Urothelium cell line (cell line): ENCODE data around the gene TUBA4B.
"Not testable (repeated sequence)": the region's sequence is repeated elsewhere in the genome, so short reads cannot be mapped to it uniquely, and the experiment has no call there.

Experiments
- DNase-seq: peaks from one replicate; pipeline ENCODE4 v3.0.0; 2011; ENCODE audit warnings: low spot score, mixed read lengths
- FAIRE-seq: peaks from 2 replicates; lab custom pipeline; 2011; peaks lifted over from hg19 to GRCh38; lab: Jason Lieb, UNC

TUBA4B gene

DNA sequence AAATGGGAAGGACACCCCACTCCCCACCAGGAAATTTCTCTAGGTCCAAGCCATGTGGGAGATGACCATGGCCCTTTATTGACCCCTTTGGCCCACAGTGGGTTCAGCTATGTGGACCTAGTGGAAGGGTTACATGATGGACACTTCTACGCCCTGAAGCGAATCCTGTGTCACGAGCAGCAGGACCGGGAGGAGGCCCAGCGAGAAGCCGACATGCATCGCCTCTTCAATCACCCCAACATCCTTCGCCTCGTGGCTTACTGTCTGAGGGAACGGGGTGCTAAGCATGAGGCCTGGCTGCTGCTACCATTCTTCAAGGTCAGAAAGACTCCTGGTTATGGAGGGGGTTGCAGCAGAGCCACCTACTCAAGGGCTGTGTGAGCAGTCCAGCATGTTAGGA lies 6.5 kb upstream of the TUBA4B start:
- no peak for FAIRE-seq
- no peak for DNase-seq

DNA sequence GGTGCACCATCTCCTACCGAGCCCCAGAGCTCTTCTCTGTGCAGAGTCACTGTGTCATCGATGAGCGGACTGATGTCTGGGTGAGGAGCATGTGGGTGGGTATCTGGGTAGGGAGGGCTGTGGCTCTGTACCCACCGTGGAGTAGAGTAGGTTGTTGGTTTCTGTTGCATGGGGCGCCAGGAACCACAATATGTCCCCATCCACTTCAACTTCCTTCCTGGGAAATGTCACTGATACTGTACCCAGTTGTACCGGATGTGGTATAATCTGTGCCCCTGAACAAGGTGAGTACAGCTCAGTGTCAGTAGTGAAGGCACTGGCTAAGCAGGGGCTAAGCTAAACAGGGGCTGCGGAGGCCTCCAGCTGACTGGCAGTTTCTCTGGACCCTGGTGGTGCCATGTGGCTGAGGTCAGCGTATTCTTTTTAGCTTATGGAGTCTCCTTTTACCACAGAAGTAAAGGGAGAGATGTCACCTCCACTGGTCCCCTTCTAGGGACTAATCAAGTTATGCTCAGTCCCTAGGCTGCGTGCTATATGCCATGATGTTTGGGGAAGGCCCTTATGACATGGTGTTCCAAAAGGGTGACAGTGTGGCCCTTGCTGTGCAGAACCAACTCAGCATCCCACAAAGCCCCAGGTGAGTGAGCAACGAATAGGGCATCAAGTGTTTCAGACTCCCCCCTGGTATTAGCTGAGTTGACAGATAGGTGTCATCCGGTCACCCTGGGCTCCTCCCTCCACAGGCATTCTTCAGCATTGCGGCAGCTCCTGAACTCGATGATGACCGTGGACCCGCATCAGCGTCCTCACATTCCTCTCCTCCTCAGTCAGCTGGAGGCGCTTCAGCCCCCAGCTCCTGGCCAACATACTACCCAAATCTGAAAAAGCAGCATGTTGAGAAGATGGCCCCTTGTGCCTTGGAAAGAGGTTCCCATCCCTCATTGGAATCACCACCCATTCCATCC lies 5.1 kb upstream of the TUBA4B start:
- FAIRE-seq (no peak), DNase-seq (no peak)

DNA sequence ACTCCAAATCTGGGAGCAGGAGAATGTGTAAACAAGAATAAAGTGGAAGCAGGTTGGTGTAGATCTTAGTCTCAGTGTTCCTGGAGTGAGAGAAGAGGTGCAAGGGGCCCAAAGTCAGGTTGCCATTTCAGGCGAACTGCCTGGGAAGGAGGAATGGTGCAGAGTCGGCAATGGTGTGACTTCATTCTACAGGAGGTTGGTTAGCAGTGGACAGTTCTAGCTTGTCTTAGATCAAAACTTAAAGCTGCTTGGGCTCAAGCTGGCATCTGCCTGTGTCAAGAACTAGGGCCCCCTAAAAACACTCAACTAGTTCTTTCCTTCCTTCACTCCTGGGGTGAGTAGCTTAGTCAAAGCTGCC lies 4.2 kb upstream of the TUBA4B start:
- FAIRE-seq: no peak
- DNase-seq: no peak

DNA sequence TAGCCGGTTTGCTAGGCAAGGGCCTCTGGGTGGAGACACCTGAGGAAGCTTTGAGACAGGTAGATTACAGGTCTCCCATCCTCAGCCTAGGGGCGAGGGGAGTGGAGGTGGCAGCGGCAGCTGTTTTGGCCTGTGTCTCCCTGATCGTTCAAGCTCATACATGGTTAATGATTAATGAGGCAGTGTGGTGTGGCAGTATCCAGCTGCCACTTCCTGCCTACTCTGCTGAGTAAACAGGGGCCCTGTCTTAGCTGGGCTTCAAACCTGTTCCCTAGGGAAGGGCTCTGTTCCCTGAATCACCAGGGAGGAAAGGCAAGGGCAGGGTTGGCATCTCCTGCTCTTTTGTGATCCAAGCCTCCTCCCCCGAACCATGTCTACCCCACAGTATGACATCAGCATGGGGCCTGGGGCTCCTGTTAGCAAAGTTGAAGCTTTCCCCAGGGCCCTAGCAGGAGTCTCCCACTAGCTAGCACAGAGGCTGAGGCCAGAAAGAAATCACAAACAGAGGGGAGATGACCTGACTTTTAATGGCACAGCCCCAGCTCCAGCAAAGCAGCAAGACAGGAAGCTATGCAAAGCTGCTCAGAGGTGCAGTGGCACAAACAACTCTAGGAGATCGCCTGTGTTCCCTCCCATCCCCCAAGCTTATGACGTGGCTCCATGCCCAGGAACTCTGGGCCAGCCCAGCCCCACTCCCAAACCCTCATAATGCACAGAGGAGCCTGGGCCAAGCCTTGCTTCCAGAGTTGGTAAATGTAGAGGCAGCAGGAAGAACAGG lies 3.7 kb upstream of the TUBA4B start:
- DNase-seq (peak; percentile 64), FAIRE-seq (no peak)

DNA sequence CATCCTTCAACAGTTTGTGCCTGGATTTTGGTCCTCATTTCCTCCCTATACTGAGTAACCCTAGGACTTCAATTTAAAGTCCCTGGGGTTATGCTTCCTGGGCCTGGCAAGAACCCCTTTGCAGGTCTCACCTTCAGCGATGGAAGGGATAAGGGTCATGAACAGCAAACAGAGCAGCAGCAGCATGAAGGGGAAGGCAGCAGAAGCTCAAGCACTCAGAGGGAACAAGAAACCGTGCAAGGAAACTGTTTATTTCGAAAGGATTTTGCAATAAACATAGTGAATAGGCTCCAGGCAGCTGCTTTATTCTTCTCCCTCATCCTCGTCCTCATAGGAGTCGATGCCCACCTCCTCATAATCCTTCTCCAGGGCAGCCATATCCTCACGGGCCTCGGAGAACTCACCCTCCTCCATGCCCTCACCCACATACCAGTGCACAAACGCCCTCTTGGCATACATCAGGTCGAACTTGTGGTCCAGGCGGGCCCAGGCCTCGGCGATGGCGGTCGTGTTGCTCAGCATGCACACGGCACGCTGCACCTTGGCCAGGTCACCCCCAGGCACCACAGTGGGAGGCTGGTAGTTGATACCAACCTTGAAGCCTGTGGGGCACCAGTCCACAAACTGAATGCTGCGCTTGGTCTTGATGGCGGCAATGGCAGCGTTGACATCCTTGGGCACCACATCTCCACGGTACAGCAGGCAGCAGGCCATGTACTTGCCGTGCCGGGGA lies 2.8 kb upstream of the TUBA4B start:
- FAIRE-seq (no peak), DNase-seq (no peak)

DNA sequence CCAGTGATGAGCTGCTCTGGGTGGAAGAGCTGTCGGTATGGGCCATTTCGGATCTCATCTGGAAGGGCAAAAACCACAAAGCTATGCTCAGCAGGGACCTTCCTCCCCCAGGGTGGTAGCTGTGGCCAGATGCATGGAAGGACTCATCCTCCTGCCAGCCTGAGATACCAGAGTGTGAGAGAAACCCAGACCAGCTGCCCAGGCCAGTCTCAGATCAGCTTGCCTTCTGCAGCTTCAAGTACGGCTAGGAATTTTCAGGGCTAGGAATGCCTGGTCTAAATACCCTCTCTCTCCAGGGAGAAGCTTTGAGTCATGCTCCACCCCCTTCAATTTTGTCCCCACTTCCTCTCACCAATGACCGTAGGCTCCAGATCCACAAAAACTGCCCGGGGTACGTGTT lies 1.4 kb upstream of the TUBA4B start:
- no peak for DNase-seq
- no peak for FAIRE-seq

DNA sequence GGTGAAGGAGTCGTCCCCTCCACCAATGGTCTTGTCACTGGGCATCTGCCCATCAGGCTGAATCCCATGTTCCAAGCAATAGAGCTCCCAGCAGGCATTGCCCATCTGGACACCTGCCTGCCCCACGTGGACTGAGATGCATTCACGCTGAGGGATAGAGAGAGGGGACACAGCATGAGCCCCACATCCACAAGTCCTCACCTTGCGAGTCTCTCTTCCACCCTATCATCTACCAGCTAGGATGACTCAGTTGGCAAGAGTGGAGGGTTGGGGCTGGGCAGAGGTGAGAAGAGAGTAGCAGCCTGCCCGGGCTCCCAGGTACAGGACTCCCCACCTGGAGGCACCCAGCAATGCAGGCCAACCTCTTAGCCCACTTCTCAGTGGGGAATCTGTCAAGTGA lies 959 bp upstream of the TUBA4B start:
- DNase-seq (no peak), FAIRE-seq (no peak)

DNA sequence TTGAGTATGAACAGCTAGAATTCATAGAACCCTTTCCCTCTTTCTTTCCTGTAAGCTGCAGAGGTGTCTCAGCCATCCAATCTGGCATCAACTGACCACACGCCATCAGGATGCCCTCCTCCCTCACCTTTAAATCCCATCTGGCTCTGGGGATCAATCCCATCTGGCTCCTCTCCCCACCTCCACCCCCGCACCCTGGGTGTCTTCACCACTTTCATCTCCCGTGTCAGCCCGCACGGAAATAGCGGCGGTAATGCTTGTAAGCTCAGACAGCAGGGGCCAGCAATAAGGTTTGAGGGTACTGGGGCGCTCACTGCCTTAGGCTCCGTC lies 508 bp upstream of the TUBA4B start:
- FAIRE-seq (no peak), DNase-seq (no peak)

DNA sequence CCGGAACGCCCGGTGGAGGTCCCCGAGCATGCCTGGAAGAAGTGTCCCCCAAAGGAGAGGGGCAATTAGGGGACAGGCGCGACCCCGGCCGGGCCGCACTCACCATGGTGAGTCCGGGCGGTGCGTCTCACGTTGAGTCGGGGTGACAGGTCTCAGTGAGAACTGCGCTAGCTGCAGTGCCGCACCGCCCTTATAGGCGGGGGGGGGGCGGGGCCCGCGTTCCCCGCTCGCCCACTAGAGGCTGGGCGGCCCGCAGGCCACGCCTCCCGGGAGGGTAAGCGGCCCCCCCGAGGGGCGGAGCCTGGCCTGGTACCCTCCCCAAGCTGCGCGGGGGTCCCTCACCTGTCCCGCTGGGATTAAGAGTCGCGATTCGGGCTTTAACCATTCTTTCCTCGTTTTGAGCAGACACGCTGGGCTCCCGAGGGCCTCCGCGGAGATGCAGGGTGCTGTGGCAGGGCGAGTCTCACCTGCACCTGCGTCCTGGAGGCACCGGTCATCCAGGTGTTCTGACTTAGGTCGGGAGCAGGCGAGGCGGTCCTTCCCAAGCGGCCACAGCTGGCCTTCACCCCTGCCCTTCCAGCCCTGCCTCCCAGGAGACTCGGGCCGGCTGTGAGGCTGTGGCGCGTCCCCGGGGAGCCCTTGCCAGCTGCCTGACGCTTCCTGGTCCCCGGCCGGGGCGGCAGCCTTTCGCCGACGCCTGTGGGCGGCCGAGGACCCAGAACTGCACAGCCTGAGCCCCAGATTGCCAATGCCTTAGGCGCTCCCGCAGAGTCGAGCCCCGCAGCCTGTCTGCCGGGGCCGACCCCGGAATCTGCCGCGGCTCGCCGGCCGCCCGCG lies 928 bp downstream of the TUBA4B start, which contains the start of gene TUBA4A:
TSS of gene TUBA4A (minus strand) at position 166 of the 837 bp plus-strand sequence. CDS start at position 106, 60 bp downstream.
- no peak for FAIRE-seq

DNA sequence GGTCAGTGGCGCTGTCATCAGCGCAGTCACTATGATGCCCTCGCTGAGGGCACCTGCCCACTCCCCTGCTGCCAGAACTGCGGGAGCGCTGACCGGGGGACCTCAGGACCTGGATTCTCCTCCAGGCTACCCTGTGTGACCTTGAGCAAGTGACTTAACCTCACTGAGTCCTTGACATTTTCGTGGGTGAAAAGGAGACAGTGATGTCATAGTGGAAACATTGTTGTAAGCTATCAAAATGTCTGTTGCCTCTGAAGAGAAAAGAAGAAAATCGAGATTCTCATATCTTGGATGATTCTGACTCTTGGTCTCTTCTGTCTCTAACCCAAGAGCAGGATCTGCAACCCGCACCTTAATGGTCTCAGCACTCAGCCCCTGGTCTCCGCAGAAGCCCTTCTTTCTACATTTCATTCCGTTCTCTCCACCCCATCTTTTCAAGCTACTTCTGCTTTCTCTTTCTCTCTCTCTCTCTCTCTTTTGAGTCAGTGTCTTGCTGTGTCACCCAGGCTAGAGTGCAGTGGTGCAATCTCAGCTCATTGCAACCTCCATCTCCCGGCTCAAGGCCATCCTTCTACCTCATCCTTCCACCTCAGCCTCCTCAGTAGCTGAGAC lies 1.7 kb downstream of the TUBA4B start:
- DNase-seq: no peak

More for the DNA sequence above, 928 bp downstream of the TUBA4B start, which contains the start of gene TUBA4A:
- DNase-seq: peak; percentile 95

DNA sequence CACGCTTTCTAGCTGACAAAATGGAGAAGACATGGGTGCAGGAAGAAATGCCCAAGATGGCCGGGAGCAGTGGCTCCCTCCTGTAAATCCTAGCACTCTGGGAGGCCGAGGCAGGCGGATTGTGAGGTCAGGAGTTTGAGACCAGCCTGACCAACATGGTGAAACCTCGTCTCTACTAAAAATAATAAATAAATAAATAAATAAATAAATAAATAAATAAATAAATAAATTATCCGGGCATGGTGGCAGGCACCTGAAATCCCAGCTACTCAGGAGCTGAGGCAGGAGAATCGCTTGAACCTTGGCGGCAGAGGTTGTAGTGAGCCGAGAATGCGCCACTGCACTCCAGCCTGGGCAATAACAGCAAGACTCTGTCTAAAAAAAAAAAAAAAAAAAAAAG lies 5.9 kb downstream of the TUBA4B start:
- FAIRE-seq, DNase-seq: not testable (repeated sequence)

More for the DNA sequence above, 1.7 kb downstream of the TUBA4B start:
- no peak for FAIRE-seq

DNA sequence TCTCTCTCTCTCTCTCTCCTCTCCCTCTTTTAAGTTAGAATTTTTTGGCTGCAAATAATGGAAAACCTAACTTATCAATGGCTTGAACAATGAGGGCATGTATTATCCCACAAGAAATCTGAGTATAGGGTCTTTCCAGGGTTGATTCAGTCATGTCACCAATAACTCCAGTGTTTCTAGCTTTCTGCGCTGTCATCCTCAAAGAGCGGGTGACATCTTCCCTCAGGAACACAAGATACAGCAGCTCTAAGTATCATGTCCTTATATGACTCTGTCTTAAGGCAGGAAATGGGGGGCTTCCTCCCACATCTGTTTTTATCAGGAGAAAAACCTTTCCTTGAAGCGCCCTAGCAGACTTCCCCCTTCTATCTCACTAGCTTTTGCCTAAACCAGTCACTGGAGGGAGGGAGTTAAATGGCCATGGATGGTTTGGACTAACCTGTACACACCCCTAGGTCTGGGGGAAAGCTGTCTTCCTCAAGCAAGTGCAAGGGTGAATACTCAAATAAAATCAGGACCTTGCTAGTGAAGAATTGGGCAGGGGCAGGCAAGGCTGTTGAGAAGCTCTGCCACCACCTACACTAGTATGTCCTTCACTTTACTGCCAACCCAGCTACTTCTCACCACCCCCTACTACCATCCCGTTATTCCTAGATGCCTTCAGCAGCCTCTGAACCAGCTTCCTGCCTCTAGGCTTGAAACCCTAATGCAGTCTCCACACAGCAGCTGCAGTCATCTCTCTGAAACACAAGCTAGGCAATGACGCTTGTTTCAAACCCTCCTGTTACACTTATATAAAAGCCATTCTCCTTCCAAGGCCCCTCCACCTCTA lies 8.2 kb downstream of the TUBA4B start:
- FAIRE-seq: no peak
- DNase-seq: no peak

DNA sequence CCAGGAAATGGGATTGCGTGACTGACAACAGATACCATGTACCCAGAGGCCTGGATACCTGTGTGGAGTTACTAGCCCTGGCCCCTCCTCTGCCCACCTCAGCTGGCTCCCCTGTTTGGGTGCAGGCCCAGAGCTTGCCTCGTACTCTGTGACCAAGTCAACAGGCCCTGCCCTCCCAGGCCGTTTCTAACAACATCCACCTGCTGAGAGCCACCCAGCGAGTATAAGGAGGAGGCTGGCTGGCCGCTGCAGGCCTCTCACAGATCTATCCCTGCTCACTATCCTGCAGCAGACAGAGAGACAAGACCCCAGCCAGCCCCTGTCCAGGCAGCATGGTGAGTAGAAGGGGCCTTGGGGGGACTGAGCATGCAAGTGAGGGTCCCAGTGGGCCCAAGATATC lies 13.2 kb downstream of the TUBA4B start:
- FAIRE-seq (no peak), DNase-seq (no peak)

DNA sequence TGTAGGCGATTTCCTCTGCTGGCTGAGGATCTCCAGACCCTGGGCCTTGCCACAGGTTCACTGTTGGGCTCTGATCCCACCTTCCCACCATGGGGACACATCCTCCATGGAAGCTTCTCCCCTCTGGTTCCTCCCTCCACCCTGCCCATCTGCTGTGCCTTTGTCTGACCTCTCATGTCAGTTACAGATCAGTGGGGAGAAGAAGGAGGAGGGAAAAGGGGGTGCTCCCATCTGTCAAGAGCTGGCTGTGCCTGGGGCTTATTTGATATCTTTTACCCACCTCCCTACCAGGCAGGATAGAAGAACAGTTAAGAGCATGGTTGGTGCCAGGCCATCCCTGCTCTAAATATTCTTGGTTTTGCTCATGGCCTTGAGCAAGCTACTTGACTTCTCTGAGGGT lies 13.8 kb downstream of the TUBA4B start:
- no peak for DNase-seq
- no peak for FAIRE-seq

DNA sequence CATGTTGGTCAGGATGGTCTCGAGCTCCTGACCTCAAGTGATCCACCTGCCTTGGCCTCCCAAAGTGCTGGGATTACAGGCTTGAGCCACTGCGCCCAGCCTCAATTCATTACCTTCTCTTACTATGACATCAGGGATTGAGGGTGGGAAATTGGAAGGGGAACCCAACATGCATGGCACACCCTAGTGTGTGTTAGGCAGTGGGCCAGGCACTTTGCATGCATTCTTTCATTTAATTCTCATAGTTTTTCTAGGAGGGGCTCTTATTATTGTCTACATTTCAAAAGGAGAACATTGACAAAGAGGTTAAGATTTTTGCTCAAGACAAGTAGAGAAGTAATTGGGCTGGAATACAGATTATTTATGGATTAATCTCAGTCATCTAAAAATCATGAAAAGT lies 15.3 kb downstream of the TUBA4B start:
- DNase-seq (no peak), FAIRE-seq (no peak)

DNA sequence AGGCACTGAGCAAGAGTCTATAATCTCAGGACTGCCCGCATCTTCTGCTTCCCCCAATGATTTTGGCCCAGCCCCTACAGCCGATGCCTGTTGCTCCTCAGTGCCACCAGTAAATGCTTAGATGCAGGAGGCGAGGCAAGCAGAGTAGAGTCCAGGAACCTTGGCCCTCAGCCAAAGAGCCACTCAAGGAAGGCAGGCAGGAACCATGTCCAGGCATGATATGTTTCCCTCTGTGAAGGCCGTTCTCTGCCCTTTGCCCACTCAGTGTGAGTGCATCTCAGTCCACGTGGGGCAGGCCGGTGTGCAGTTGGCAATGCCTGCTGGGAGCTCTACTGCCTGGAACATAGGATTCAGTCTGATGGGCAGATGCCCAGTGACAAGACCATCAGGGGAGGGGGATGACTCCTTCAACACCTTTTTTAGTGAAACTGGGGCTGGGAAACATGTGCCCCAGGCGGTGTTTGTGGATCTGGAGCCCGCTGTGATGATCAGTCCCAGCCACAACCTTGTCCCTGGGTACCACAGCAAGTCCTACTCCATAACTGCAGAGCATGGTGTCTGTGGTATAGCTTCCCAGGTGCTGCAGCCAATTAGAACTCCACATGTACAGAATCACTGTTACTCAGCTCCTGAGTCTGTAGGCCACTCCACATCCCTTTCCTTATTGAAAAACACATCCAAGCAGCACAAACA lies 16.5 kb downstream of the TUBA4B start:
- DNase-seq (no peak), FAIRE-seq (peak; percentile 42)

DNA sequence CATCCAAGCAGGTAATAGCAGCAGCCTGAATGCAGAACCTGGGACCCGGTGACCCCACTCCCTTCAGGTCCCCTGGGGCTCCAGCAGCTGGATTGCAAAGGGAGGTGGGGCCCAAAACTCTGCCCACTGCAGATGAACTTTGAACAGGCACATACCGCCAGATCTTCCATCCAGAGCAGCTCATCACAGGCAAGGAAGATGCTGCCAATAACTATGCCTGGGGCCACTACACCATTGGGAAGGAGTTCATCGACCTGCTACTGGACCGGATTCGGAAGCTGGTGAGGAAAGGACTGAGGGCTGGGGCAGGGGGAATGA lies 17.0 kb downstream of the TUBA4B start:
- no peak for DNase-seq
- no peak for FAIRE-seq

DNA sequence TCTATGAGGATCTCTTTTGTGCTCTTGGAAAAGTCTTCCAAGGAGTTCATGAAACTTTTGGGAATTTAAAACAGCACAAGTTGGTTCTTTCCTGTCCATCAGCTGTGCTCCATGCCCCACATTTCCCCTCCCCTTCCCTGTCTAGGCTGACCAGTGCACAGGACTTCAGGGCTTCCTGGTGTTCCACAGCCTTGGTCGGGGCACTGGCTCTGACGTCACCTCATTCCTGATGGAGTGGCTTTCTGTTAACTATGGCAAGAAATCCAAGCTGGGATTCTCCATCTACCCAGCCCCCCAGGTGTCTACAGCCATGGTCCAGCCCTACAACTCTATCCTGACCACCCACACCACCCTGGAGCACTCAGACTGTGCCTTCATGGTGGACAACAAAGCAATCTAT lies 18.0 kb downstream of the TUBA4B start:
- no peak for DNase-seq
- FAIRE-seq: no peak

DNA sequence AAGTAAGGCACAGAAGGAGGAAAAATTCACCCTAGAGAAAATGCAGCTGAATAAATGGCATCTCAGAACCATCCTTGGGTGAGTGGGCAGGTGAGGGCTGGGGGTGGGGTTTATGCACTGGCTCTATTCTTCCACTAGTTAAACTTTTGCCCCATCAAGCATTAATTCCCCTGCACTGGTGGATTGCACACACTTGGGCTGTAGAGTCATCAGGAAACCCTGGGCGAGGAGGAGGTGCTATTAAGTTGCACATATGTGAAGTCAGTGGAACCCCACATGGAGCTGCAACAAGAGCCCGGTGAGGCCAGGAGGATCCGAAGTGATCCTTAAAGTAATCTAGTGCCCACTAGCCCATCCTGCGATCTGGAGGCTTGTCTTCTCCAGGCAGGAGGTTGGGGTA lies 19.3 kb downstream of the TUBA4B start:
- FAIRE-seq (no peak), DNase-seq (no peak)
